H1 (cell line): ENCODE data around the gene CAMSAP1. TPM values are rescaled to one million over a fixed set of nuclear protein-coding genes. Genes with fewer than 3 reads are reported as not detected.

Source experiments
- CTCF ChIA-PET: fragments of 300-600 bp; sonication (Branson Sonifier 250); formaldehyde crosslinking; loops from one replicate; lab custom pipeline; 2021; ENCODE audit not compliant: partially characterized antibody; lab: Charles Lee
- POLR2A ChIA-PET: fragments of 300-600 bp; sonication (Branson Sonifier 250); formaldehyde crosslinking; loops from one replicate; lab custom pipeline; 2021; ENCODE audit warnings: inconsistent platforms; ENCODE audit not compliant: partially characterized antibody; lab: Charles Lee
- DNase-seq, 2 experiments: peaks; one replicate each; pipeline versions ENCODE4 v3.0.0 to v3.0.0-alpha.2; 2010 to 2022; ENCODE audit warnings: low spot score in 2 of 2, low read depth in 1 of 2, mixed read lengths in 1 of 2
- FAIRE-seq: peaks from 2 replicates; lab custom pipeline; 2011; peaks lifted over from hg19 to GRCh38; lab: Jason Lieb, UNC
- H2AFZ ChIP-seq: 2 replicates; pipeline ENCODE4 v1.8.1; 2012; ENCODE audit warnings: low read length, inconsistent platforms
- H2AK5ac ChIP-seq: 2 replicates; pipeline ENCODE4 v1.6.1; 2013; ENCODE audit warnings: low read depth, low read length
- H2BK120ac ChIP-seq: replicated peaks from 2 replicates; pipeline ENCODE3; 2013; ENCODE audit warnings: low read depth, low read length, inconsistent platforms
- H2BK12ac ChIP-seq: 2 replicates; pipeline ENCODE4 v1.6.1; 2013; ENCODE audit warnings: low read depth, low read length
- H2BK15ac ChIP-seq: 2 replicates; pipeline ENCODE4 v1.6.1; 2013; ENCODE audit warnings: low read length
- H2BK20ac ChIP-seq: 2 replicates; pipeline ENCODE4 v1.6.1; 2013; ENCODE audit warnings: low read length
- H2BK5ac ChIP-seq: 2 replicates; pipeline ENCODE4 v1.6.1; 2013; ENCODE audit warnings: low read depth, low read length
- H3K14ac ChIP-seq: 2 replicates; pipeline ENCODE4 v1.6.1; 2013; ENCODE audit warnings: inconsistent platforms; ENCODE audit not compliant: insufficient read length
- H3K18ac ChIP-seq: 2 replicates; pipeline ENCODE4 v1.6.1; 2013; ENCODE audit warnings: low read length; ENCODE audit errors: extremely low read depth
- H3K23ac ChIP-seq: 2 replicates; pipeline ENCODE4 v1.6.1; 2013; ENCODE audit warnings: inconsistent platforms; ENCODE audit not compliant: insufficient read length
- H3K23me2 ChIP-seq: 2 replicates; pipeline ENCODE4 v1.6.1; 2013; ENCODE audit warnings: low read depth, low read length
- H3K27ac ChIP-seq: 2 replicates; pipeline ENCODE4 v1.6.1; 2011; ENCODE audit warnings: low read depth, low read length, inconsistent platforms
- H3K27me3 ChIP-seq, 4 experiments: replicated peaks in 1 of 4; 1 replicate in 1 of 4; 2 replicates in 3 of 4; pipeline versions ENCODE4 v1.6.1 to v1.8.1; 2011 to 2013; ENCODE audit warnings: low read length in 3 of 4, mild to moderate bottlenecking in 3 of 4, inconsistent platforms in 2 of 4, mixed read lengths in 2 of 4, moderate library complexity in 1 of 4; ENCODE audit not compliant: control insufficient read depth in 3 of 4, insufficient read depth in 3 of 4; ENCODE audit errors: extremely low read depth in 1 of 4
- H3K36me3 ChIP-seq, 4 experiments: 2 replicates each; pipeline versions ENCODE4 v1.6.1 to v1.8.1; 2011 to 2013; ENCODE audit warnings: mild to moderate bottlenecking in 4 of 4, low read length in 3 of 4, moderate library complexity in 2 of 4, control low read depth in 1 of 4, inconsistent platforms in 1 of 4; ENCODE audit not compliant: insufficient read depth in 4 of 4, control insufficient read depth in 2 of 4
- H3K4ac ChIP-seq: replicated peaks from 2 replicates; pipeline ENCODE3; 2013; ENCODE audit warnings: low read length, low read depth, mixed read lengths, inconsistent platforms; ENCODE audit not compliant: insufficient read length
- H3K4me1 ChIP-seq, 4 experiments: replicated peaks in 1 of 4; 1 replicate in 1 of 4; 2 replicates in 3 of 4; pipeline versions ENCODE4 v1.6.1 to v1.8.1; 2011 to 2013; ENCODE audit warnings: low read length in 3 of 4, inconsistent platforms in 2 of 4, mixed read lengths in 1 of 4; ENCODE audit not compliant: insufficient read depth in 4 of 4, control insufficient read depth in 3 of 4
- H3K4me2 ChIP-seq, 2 experiments: 2 replicates each; pipeline versions ENCODE4 v1.6.1 to v1.8.1; 2011 to 2013; ENCODE audit warnings: low read depth in 2 of 2, low read length in 2 of 2, control low read depth in 1 of 2, inconsistent platforms in 1 of 2, mild to moderate bottlenecking in 1 of 2; ENCODE audit not compliant: insufficient read depth in 1 of 2
- H3K4me3 ChIP-seq, 4 experiments: fragments of 200-600, 300-600 bp in 1 of 4; sonication (generic), shearing (Covaris generic), sonication (Bioruptor Twin) in 1 of 4; 2 replicates each; pipeline versions ENCODE4 v1.5.1 to v1.8.1; 2011 to 2016; ENCODE audit warnings: low read length in 4 of 4, low read depth in 3 of 4, control low read depth in 2 of 4, inconsistent platforms in 2 of 4, mild to moderate bottlenecking in 2 of 4, mixed read lengths in 1 of 4, moderate library complexity in 1 of 4; ENCODE audit not compliant: insufficient read depth in 2 of 4; ENCODE audit errors: extremely low read depth in 1 of 4
- H3K56ac ChIP-seq: replicated peaks from 2 replicates; pipeline ENCODE3; 2013; ENCODE audit warnings: low read depth, mild to moderate bottlenecking, mixed read lengths, low read length, inconsistent platforms; ENCODE audit not compliant: insufficient read length
- H3K79me1 ChIP-seq: 2 replicates; pipeline ENCODE4 v1.6.1; 2013; ENCODE audit warnings: low read depth, low read length, control low read depth
- H3K79me2 ChIP-seq, 2 experiments: 2 replicates each; pipeline versions ENCODE4 v1.6.1 to v1.8.1; 2012 to 2013; ENCODE audit warnings: low read length in 2 of 2, mild to moderate bottlenecking in 2 of 2, inconsistent platforms in 1 of 2; ENCODE audit not compliant: insufficient read depth in 2 of 2, control insufficient read depth in 1 of 2
- H3K9ac ChIP-seq, 4 experiments: replicated peaks in 1 of 4; 1 replicate in 1 of 4; 2 replicates in 3 of 4; pipeline versions ENCODE4 v1.6.1 to v1.8.1; 2011 to 2013; ENCODE audit warnings: low read depth in 3 of 4, low read length in 3 of 4, control low read depth in 2 of 4, mild to moderate bottlenecking in 2 of 4, moderate library complexity in 2 of 4, inconsistent platforms in 1 of 4; ENCODE audit errors: extremely low read depth in 1 of 4
- H3K9me3 ChIP-seq, 2 experiments: 2 replicates each; pipeline versions ENCODE4 v1.6.1 to v1.8.1; 2012 to 2013; ENCODE audit warnings: mild to moderate bottlenecking in 2 of 2, moderate library complexity in 2 of 2, control low read depth in 1 of 2, inconsistent platforms in 1 of 2, low read depth in 1 of 2, low read length in 1 of 2, mixed read lengths in 1 of 2; ENCODE audit not compliant: insufficient read depth in 2 of 2
- H4K20me1 ChIP-seq, 2 experiments: replicated peaks in 1 of 2; 2 replicates each; pipeline versions ENCODE3 to v1.8.1; 2011 to 2013; ENCODE audit warnings: inconsistent platforms in 2 of 2, low read length in 2 of 2, mild to moderate bottlenecking in 1 of 2; ENCODE audit not compliant: insufficient read depth in 2 of 2, control insufficient read depth in 1 of 2
- H4K5ac ChIP-seq: 2 replicates; pipeline ENCODE4 v1.6.1; 2013; ENCODE audit warnings: low read length, low read depth, mixed read lengths, inconsistent platforms; ENCODE audit not compliant: insufficient read length
- H4K8ac ChIP-seq: 2 replicates; pipeline ENCODE4 v1.8.0; 2013; ENCODE audit warnings: mild to moderate bottlenecking, moderate library complexity, low read length, inconsistent platforms; ENCODE audit not compliant: insufficient read depth; ENCODE audit errors: extremely low read depth
- H4K91ac ChIP-seq: replicated peaks from 2 replicates; pipeline ENCODE3; 2013; ENCODE audit warnings: low read length, mixed read lengths, inconsistent platforms; ENCODE audit not compliant: insufficient read length
- ATF2 ChIP-seq: IDR thresholded peaks from 2 replicates; pipeline ENCODE4 v1.6.1; 2012; ENCODE audit warnings: low read length, inconsistent platforms
- BRCA1 ChIP-seq: IDR thresholded peaks from 2 replicates; pipeline ENCODE4 v1.6.1; 2012; ENCODE audit warnings: low read depth, low read length, improper control_type of control experiment
- CHD2 ChIP-seq: IDR thresholded peaks from 2 replicates; pipeline ENCODE4 v1.6.1; 2012; ENCODE audit warnings: low read length, improper control_type of control experiment
- CREB1 ChIP-seq: IDR thresholded peaks from 2 replicates; pipeline ENCODE4 v1.6.1; 2012; ENCODE audit warnings: inconsistent platforms
- GTF2F1 ChIP-seq: IDR thresholded peaks from 2 replicates; pipeline ENCODE4 v1.6.1; 2012; ENCODE audit warnings: low read depth, low read length, improper control_type of control experiment, borderline replicate concordance
- JUN ChIP-seq: IDR thresholded peaks from 2 replicates; pipeline ENCODE4 v1.6.1; 2011; ENCODE audit warnings: low read depth, mild to moderate bottlenecking, improper control_type of control experiment, low read length
- NANOG ChIP-seq: IDR thresholded peaks from 2 replicates; pipeline ENCODE4 v1.6.1; 2011; ENCODE audit warnings: low read length, low read depth, mild to moderate bottlenecking, inconsistent platforms; ENCODE audit not compliant: insufficient read depth, poor library complexity, severe bottlenecking
- POLR2AphosphoS5 ChIP-seq: IDR thresholded peaks from 2 replicates; pipeline ENCODE4 v1.6.1; 2011; ENCODE audit warnings: low read depth, low read length
- TAF1 ChIP-seq: IDR thresholded peaks from 2 replicates; pipeline ENCODE4 v1.6.1; 2011; ENCODE audit warnings: mild to moderate bottlenecking, low read depth, low read length
- WGBS, 2 experiments: shearing (Covaris generic) in 1 of 2; methylation state at CpG; one replicate each; pipeline versions ENCODE4 v1.1.6 to v1.1.7; 2013 to 2015; ENCODE audit warnings: low lambda C conversion rate in 2 of 2, mixed read lengths in 2 of 2, inconsistent platforms in 1 of 2, low coverage in 1 of 2, missing lambda C conversion rate in 1 of 2; ENCODE audit not compliant: insufficient replicate concordance in 2 of 2, insufficient coverage in 1 of 2, insufficient read length in 1 of 2; ENCODE audit errors: extremely low coverage in 1 of 2, missing lambda C conversion rate in 1 of 2; 5-methylcytosine and 5-hydroxymethylcytosine counted together
- polyA plus RNA-seq, 7 experiments: library from polyadenylated mRNA; depleted of rRNA in 3 of 7; stranded (reverse) in 5 of 7; unstranded in 2 of 7; fragments of >200 nt in 5 of 7; fragments of 200-250 nt in 2 of 7; gene quantifications; 1 replicate in 5 of 7; 2 replicates in 1 of 7; 4 replicates in 1 of 7; pipeline versions ENCODE4 v1.2.1 to v1.2.3, GENCODE V29; 2011 to 2013; ENCODE audit warnings: missing spikeins in 2 of 7, mixed read lengths in 2 of 7
- total RNA-seq: library from RNA; stranded (reverse); fragmentation: NEBNext Ultra II Directional; extraction: Animal tissue kit (Norgen Biotek cat#: 25700); gene quantifications from 2 replicates; pipeline ENCODE4 v1.2.1, GENCODE V29; 2021

Gene CAMSAP1
- total and polyA plus RNA-seq, 2 of the 8 experiments (the other 6 are each of a cell fraction or from before 2014, with no cell fraction given): 13.4 to 44.0 TPM

GRCh38 chr9:135862809-135863208 is 44.5 kb downstream of the CAMSAP1 start:
- H3K4me2 ChIP-seq: no peak overlapping the region
- H3K36me3 ChIP-seq: peaks cover 2 to 4% (median 2%) of the 10 kb centered on the region in 4 experiments; a peak in 7 of 8 replicates
- H3K4me1 ChIP-seq: peaks cover 0 to 9% (median 0%) of the 10 kb centered on the region in 4 experiments; a peak in 3 of 7 replicates
- no peak overlapping the region for H3K56ac ChIP-seq
- H2BK12ac ChIP-seq: no peak overlapping the region
- FAIRE-seq: no peak
- no peak for TF ChIP-seq BRCA1
- no peak for TF ChIP-seq CREB1
- no peak for TF ChIP-seq POLR2AphosphoS5
- no peak for TF ChIP-seq TAF1
- TF ChIP-seq CHD2: no peak
- no peak for TF ChIP-seq JUN
- no peak for TF ChIP-seq GTF2F1
- no peak for TF ChIP-seq ATF2
- TF ChIP-seq NANOG: no peak
- no peak overlapping the region for H4K8ac ChIP-seq
- POLR2A ChIA-PET: no interaction called here
- H2BK120ac ChIP-seq: no peak overlapping the region
- H4K91ac ChIP-seq: no peak overlapping the region
- WGBS, 2 experiments: 96% methylated on average over 8 of the region's 8 CpGs; no CpG with 5 or more reads in 1 of the 2 experiments
- no peak overlapping the region for H3K4me3 ChIP-seq
- peaks cover 11 to 81% of the 10 kb centered on the region in 2 experiments for H3K79me2 ChIP-seq
- H3K27ac ChIP-seq: no peak overlapping the region
- DNase-seq: no peak
- H2BK20ac ChIP-seq: no peak overlapping the region
- H4K20me1 ChIP-seq: peaks cover 17 to 34% of the 10 kb centered on the region in 2 experiments
- H4K5ac ChIP-seq: no peak overlapping the region
- no peak overlapping the region for H2BK5ac ChIP-seq
- H3K18ac ChIP-seq: no peak overlapping the region
- no peak overlapping the region for H2AK5ac ChIP-seq
- H3K23me2 ChIP-seq: no peaks in the 10 kb centered on the region; the same call in 1 of the 2 replicates
- H3K9ac ChIP-seq: no peak overlapping the region
- CTCF ChIA-PET: interaction anchor here (0.8 to 2.7 kb wide), 3 partner anchors 9 to 65 kb away, joined by 3 to 10 read pairs (median 4); no protein-coding TSS in a partner anchor
- H2AFZ ChIP-seq: no peak overlapping the region
- no peaks in the 10 kb centered on the region for H3K27me3 ChIP-seq
- no peak overlapping the region for H3K4ac ChIP-seq
- H2BK15ac ChIP-seq: no peak overlapping the region
- H3K23ac ChIP-seq: no peak overlapping the region
- no peaks in the 10 kb centered on the region for H3K9me3 ChIP-seq
- peaks cover 16% of the 10 kb centered on the region; the same call in 1 of the 2 replicates for H3K79me1 ChIP-seq
- H3K14ac ChIP-seq: no peak overlapping the region
